HG03342 (cell line): ENCODE results near the gene PLXNB2.
A peak's percentile ranks its signal among the peaks of the same experiment; 100 is the strongest.
"Not testable (repeated sequence)": the region's sequence is repeated elsewhere in the genome, so short reads cannot be mapped to it uniquely, and the experiment has no call there.

Experiments
- ATAC-seq: cut with Tn5 transposase; IDR thresholded peaks from one replicate; pipeline ENCODE4 v1.9.1; 2021; ENCODE audit warnings: mild to moderate bottlenecking, moderate library complexity; ENCODE audit not compliant: unreplicated experiment

The PLXNB2 gene

GRCh38 chr22:50326225-50326955 is 18.9 kb upstream of the PLXNB2 start:
- ATAC-seq, result peak; percentile 11

DNA sequence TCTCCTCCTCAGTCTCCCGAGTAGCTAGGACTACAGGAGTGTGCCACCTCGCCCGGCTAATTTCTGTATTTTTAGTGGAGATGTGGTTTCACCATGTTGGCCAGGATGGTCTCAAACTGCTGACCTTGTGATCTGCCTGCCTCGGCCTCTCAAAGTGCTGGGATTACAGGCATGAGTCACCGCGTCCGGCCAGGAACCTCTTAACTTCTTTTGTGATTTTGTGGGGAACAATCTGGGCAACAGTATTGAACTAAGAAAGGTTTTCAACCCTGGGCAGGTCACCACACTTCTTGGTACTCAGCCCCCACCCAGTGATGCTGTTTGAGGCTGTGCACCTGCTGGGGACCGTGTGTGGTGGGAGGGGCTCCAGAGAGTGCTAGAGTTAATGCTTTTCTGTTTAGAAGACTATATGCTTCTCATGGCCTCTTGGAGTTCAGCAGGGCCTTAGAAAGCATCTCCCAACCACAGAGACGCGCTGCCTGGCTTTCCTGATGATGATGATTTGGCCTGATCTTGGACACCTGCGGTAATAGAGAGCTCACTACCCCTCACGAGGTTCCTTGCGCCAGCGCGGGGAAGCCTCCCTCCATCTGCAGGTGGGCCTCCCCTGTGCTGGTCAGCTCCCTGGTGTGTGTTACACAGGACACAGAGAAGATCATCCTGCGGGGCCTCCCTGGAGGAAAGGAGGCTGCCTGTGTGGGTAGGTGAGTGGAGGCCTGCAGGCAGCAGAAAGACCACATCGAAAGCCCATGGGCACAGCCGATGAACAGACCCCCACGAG is 18.2 kb upstream of the PLXNB2 start:
- no peak for ATAC-seq

- no peak for ATAC-seq
These were observed 16.5 kb upstream of the PLXNB2 start for GRCh38 chr22:50323900-50324299.

- ATAC-seq, result not testable (repeated sequence)
These were observed 15.1 kb upstream of the PLXNB2 start for GRCh38 chr22:50322382-50323104.

DNA sequence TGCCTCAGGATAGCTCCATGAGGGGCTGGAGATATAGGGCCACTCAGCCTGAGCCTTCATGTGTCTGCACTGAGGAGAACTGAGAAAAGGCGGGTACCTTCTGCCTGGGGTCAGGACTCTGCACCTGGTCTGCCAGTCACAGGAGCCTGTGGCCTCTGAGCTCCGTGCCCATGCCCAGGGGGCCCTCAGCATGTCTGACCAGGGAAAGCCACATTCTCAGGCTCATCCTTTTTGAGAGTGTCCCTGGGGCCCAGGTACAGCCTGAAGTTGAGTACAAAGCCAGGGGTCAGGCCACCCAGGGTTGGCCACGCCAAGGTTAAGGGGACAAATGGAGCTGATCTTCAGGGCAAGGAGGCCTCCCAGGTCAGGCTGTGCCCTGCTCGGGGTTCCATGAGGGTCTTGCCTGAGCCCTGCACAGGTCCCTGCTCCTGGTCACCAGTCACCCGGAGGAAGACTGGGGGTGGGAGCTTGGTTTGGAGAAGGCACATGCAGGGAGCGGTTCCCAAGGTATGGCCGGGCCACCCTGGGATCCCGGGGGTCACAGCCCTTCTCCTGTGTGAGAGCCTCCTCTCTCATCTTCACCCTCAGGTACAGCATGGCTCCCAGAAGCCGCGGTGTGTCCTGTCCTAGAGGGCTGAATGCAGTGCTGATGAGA is 13.4 kb upstream of the PLXNB2 start:
- no peak for ATAC-seq

- no peak for ATAC-seq
These were observed 12.7 kb upstream of the PLXNB2 start for GRCh38 chr22:50320116-50320515.

GRCh38 chr22:50319503-50319951 is 12.1 kb upstream of the PLXNB2 start:
- ATAC-seq, result no peak

DNA sequence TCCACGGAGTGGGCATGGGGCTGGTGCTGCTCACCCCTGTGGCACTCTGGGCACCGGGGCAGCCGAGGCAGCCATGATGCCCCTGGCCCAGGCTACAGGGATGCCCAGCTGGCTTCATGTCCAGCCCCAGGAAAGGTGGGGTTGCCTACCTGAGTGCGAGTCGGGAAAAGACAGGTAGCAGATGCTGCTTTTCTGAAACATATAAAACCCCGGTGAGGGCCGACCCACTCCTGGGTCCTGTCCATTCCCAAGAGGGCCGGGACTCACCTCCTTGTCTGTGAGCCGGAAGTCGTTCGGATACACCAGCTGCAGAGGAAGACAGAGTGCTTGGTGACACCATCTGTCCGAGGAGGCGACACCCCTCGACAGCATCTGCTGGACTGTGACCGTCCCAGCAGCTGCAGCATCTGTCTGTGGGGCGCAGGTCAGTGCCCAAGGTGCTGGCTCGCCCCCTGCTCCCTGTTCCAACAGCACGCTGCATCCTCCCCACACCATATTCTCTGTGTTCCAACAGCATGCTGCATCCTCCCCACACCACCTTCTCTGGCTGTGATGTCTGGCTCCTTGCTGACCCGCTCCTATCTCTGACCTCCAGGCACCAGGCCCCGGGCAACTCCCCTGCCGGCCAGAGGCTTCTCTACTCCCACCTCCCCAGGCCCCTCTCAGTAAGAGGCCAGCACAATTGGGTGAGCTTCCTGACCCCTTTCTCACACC is 11.4 kb upstream of the PLXNB2 start:
- ATAC-seq, result no peak

- ATAC-seq, result no peak
These were observed 10.9 kb upstream of the PLXNB2 start for GRCh38 chr22:50318356-50318697.

DNA sequence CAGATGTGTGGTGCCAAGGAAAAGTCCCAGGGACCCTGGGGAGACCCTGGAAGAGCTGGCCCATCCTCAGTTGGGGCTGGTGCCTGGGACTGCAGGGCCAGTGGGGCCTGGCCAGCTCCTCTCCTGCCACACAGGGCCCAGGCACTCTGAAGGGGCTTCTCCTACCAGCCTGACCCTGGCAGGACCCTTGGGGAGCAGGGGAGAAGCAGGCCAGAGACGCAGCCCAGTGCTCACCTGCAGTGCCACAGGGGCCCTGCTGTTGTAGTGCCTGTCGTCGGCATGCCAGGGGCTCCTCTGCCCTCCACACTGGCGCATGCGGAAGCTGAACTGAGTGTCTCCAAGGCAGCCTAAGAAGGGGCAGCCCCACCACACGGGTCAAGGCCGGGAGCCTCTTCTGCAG is 10.2 kb upstream of the PLXNB2 start:
- ATAC-seq, result no peak

- no peak for ATAC-seq
These were observed 9.7 kb upstream of the PLXNB2 start for GRCh38 chr22:50317178-50317577.

GRCh38 chr22:50316114-50317065 is 8.9 kb upstream of the PLXNB2 start:
- ATAC-seq, result no peak

- no peak for ATAC-seq
These were observed 8.1 kb upstream of the PLXNB2 start for GRCh38 chr22:50315289-50316113.

DNA sequence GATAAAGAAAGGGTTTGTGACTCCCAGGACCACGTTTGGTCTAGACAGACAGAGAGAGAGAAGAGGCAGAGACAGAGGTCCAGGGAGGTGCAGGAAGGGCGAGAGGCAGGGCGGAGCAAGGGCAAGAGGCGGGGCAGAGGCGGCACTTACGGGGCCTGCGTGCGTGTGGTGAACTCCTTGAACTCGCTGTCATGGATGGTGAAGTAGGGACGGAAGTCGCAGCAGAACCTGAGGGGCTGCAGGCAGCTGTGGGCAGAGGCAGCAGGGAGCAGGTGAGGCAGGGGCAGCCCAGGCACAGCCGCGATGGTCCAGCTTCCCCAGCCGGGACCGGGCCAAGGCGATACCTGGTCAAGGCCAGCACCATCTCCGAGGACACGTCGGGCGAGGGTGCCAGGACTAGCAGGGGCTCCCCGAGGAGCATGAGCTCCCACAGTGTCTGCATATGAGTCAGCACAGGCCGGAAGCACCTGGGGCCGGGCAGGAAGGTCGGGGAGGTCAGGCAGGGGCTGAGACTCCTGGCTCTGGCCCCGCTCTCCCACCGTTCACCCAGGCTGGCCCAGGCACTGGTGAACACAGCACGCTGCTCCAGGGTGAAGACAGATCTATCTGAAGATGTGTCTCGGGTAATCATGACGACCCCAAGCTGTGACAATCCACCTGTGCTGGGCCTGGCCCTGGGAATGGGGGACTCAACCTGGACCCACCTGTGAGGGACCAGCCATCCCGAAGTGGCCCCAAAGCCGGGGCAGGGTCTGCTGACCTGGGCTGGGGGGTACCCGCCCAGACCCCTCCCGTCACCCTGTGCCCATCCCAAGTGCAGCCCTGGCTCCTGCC is 7.2 kb upstream of the PLXNB2 start:
- ATAC-seq, result peak; percentile 69

DNA sequence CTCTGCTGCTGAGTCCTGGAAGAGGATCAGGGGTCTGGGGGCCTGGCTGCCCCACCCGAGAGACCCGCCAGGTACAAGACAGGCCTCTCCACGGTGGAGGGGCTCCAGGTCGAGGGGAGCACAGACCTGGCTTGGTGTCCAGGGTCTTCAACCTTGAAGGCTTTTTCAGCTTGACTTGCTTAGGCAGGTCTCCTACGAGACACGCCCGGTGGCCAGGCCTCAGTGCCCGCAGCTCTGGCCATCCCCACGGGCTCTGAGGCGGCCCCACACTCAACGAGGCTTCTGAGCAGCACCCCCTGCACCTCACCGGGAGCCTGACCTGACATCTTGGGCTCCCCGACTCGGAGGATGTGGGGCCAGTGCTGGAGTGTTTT is 6.6 kb upstream of the PLXNB2 start:
- no peak for ATAC-seq

DNA sequence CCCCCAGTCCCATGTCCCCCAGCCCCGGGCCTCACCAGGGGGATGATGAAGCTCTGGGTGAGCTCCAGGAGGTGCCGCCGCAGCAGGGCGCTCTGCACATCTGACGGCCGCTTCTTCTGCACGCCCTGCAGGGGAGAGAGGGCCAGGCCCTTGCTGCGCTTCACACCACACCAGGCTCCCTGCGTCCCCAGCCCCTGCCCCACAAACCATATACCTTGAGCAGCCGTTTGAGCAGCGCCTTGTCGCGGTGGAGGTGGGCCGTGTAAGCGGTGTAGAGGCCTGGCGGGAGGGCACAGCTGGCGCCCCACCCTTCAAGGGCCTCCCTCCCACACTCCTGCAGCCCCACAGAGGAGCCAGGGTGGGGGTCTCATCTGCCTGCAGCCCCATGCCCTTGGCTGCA is 6.2 kb upstream of the PLXNB2 start:
- ATAC-seq, result no peak

GRCh38 chr22:50313021-50313420 is 5.6 kb upstream of the PLXNB2 start:
- no peak for ATAC-seq

DNA sequence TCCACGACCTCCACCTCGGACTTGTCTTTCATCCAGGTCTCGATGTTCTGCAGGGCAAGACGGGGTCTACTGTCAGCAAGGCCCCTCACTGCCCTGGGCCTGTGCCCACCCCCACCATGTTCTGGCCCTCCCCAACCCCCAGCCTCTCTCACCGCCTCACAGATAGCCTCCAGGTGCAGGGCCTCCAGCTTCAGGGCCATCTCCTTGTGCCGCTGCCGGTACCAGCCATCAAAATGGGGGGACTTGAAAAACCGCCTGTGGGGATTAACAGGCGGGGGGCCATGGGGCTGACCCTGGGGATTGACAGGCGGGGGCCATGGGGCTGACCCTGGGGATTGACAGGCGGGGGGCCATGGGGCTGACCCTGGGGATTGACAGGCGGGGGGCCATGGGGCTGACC is 4.9 kb upstream of the PLXNB2 start:
- ATAC-seq, result no peak
